Glutamatergic neuron (in vitro differentiated cells): ENCODE measurements around the gene MAG. TPM values are rescaled to one million over a fixed set of nuclear protein-coding genes. Genes with fewer than 3 reads are reported as not detected.

Experiments used
- DNase-seq: peaks from one replicate; pipeline ENCODE4 v3.0.0; 2022
- H3K27ac Mint-ChIP-seq: one replicate; pipeline ENCODE4 v1.8.0; 2020; ENCODE audit warnings: mild to moderate bottlenecking, mixed read lengths, inconsistent platforms; ENCODE audit not compliant: unreplicated experiment
- H3K27me3 Mint-ChIP-seq: one replicate; pipeline ENCODE4 v1.8.0; 2020; ENCODE audit warnings: mild to moderate bottlenecking, moderate library complexity, mixed read lengths, inconsistent platforms; ENCODE audit not compliant: unreplicated experiment
- H3K36me3 Mint-ChIP-seq: one replicate; pipeline ENCODE4 v1.8.0; 2020; ENCODE audit warnings: mild to moderate bottlenecking, mixed read lengths, inconsistent platforms; ENCODE audit not compliant: unreplicated experiment
- H3K4me1 Mint-ChIP-seq: one replicate; pipeline ENCODE4 v1.8.0; 2020; ENCODE audit warnings: mild to moderate bottlenecking, low read depth, mixed read lengths, inconsistent platforms; ENCODE audit not compliant: unreplicated experiment
- H3K4me3 Mint-ChIP-seq: one replicate; pipeline ENCODE4 v1.8.0; 2020; ENCODE audit warnings: mild to moderate bottlenecking, mixed read lengths, inconsistent platforms; ENCODE audit not compliant: unreplicated experiment
- H3K9me3 Mint-ChIP-seq: one replicate; pipeline ENCODE4 v1.8.0; 2020; ENCODE audit warnings: mild to moderate bottlenecking, moderate library complexity, mixed read lengths, inconsistent platforms; ENCODE audit not compliant: unreplicated experiment
- CTCF ChIP-seq: fragments of 200-600 bp; sonication (generic); IDR thresholded peaks from one replicate; pipeline ENCODE4 v1.5.0; 2021; ENCODE audit not compliant: partially characterized antibody, unreplicated experiment
- total RNA-seq: library from RNA; stranded (reverse); fragmentation: NEBNext Ultra II Directional; extraction: Animal tissue kit (Norgen Biotek cat#: 25700); gene quantifications from one replicate; pipeline ENCODE4 v1.2.1, GENCODE V29; 2021; ENCODE audit not compliant: unreplicated experiment

The MAG gene
- total RNA-seq, 1 donor from 2014 or later = not detected

DNA sequence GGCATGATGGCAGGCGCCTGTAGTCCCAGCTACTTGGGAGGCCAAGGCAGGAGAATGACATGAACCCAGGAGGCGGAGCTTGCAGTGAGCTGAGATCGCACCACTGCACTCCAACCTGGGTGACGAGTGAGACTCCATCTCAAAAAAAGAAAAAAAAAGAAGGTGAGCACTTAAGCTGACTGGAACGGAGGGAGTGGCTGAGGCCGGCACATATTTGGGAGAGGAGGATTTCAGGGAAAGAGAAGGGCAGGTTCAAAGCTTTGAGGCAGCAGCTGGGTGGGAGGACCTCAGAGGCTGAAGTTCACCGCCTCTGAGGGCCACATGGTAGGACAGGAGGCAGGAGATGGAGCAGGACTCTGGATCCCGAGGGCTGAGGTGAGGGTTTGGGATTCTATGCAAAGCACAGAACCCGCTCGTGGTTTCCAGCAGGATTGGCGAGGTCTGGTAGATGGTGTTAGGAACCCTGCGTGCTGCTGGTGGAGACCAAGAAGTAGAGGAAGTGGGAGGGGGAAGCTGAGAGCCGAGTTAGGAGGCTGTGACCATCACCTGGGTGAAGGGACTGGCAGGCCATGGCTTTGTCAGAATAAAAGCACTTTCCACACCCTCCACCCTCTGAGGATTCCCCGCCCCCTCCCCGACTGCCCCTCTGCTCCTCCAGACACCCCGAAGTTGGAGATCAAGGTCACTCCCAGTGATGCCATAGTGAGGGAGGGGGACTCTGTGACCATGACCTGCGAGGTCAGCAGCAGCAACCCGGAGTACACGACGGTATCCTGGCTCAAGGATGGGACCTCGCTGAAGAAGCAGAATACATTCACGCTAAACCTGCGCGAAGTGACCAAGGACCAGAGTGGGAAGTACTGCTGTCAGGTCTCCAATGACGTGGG lies 45.4 kb downstream of the MAG start:
- no peak overlapping the region for H3K27ac Mint-ChIP-seq
- no peaks in the 10 kb centered on the region for H3K36me3 Mint-ChIP-seq
- peaks cover 3% of the 10 kb centered on the region for H3K27me3 Mint-ChIP-seq
- H3K4me3 Mint-ChIP-seq = no peak overlapping the region
- DNase-seq = no peak
- H3K4me1 Mint-ChIP-seq = peaks cover 2% of the 10 kb centered on the region
- no peak for TF ChIP-seq CTCF
- peaks cover 2% of the 10 kb centered on the region for H3K9me3 Mint-ChIP-seq

GRCh38 chr19:35337984-35338296 lies 46.0 kb downstream of the MAG start:
- no peak overlapping the region for H3K27ac Mint-ChIP-seq

GRCh38 chr19:35340431-35340830 lies 48.5 kb downstream of the MAG start:
- H3K36me3 Mint-ChIP-seq = no peaks in the 10 kb centered on the region
- no peak overlapping the region for H3K4me3 Mint-ChIP-seq
- H3K27ac Mint-ChIP-seq = no peak overlapping the region
- H3K4me1 Mint-ChIP-seq = peaks cover 2% of the 10 kb centered on the region
- no peak for TF ChIP-seq CTCF
- no peak for DNase-seq
- H3K27me3 Mint-ChIP-seq = peaks cover 2% of the 10 kb centered on the region
- peaks cover 2% of the 10 kb centered on the region for H3K9me3 Mint-ChIP-seq

More at GRCh38 chr19:35337984-35338296, 46.0 kb downstream of the MAG start:
- H3K4me1 Mint-ChIP-seq = peaks cover 2% of the 10 kb centered on the region
- TF ChIP-seq CTCF = no peak
- H3K4me3 Mint-ChIP-seq = no peak overlapping the region
- peaks cover 2% of the 10 kb centered on the region for H3K9me3 Mint-ChIP-seq
- no peaks in the 10 kb centered on the region for H3K36me3 Mint-ChIP-seq
- peaks cover 4% of the 10 kb centered on the region for H3K27me3 Mint-ChIP-seq
- no peak for DNase-seq

- no peak for TF ChIP-seq CTCF
- Mint-ChIP-seq H3K36me3 (no peaks in the 10 kb centered on the region), H3K27ac (no peak overlapping the region), H3K4me3 (no peak overlapping the region), H3K9me3 (peaks cover 2% of the 10 kb centered on the region), H3K4me1 (peaks cover 2% of the 10 kb centered on the region), H3K27me3 (peaks cover 2% of the 10 kb centered on the region)
- no peak for DNase-seq
Observed at GRCh38 chr19:35341006-35341405, 49.0 kb downstream of the MAG start.

DNA sequence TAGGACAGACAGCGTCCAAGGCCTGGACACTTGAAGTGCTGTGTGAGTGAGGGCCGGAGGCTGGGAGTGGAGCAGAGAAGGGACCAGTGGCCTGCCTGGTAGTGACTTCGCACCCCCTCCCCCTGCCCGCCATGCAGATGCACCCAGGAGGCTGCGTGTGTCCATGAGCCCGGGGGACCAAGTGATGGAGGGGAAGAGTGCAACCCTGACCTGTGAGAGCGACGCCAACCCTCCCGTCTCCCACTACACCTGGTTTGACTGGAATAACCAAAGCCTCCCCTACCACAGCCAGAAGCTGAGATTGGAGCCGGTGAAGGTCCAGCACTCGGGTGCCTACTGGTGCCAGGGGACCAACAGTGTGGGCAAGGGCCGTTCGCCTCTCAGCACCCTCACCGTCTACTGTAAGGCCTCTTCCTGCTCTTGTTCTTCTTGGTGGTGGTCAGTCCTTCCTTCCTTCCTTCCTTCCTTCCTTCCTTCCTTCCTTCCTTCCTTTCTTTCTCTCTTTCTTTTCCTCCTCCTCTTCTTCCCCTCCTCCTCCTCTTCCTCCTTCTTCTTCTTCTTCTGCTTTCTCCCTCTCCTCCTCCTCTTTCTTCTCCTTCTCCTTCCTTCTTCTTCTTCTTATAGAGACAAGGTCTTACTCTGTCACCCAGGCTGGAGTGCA lies 49.7 kb downstream of the MAG start:
- peaks cover 2% of the 10 kb centered on the region for H3K27me3 Mint-ChIP-seq
- peaks cover 2% of the 10 kb centered on the region for H3K9me3 Mint-ChIP-seq
- peak overlapping the region; percentile 5 for H3K27ac Mint-ChIP-seq
- no peaks in the 10 kb centered on the region for H3K36me3 Mint-ChIP-seq
- H3K4me1 Mint-ChIP-seq = peaks cover 2% of the 10 kb centered on the region
- DNase-seq = no peak
- no peak for TF ChIP-seq CTCF
- no peak overlapping the region for H3K4me3 Mint-ChIP-seq
